Muscle layer of duodenum (tissue), 2 donors: ENCODE results near the gene GET3.
A peak's percentile ranks its signal among the peaks of the same experiment; 100 is the strongest.
"Not testable (repeated sequence)": the region's sequence is repeated elsewhere in the genome, so short reads cannot be mapped to it uniquely, and the experiment has no call there.

ENCODE experiments used
- H3K27ac ChIP-seq: one replicate; pipeline ENCODE4 v1.7.0; 2013; ENCODE audit warnings: mild to moderate bottlenecking, low read length
- H3K27me3 ChIP-seq: one replicate; pipeline ENCODE4 v1.7.0; 2013; ENCODE audit warnings: low read depth, mild to moderate bottlenecking, control low read depth, low read length
- H3K36me3 ChIP-seq, 2 donors: one replicate each; pipeline ENCODE4 v1.7.0; 2013; ENCODE audit warnings: low read length in 2 of 2, control low read depth in 1 of 2, mild to moderate bottlenecking in 1 of 2; ENCODE audit not compliant: insufficient read depth in 2 of 2, control insufficient read depth in 1 of 2
- H3K4me1 ChIP-seq, 2 donors: one replicate each; pipeline ENCODE4 v1.7.0; 2013; ENCODE audit warnings: low read length in 2 of 2, mild to moderate bottlenecking in 2 of 2, control low read depth in 1 of 2, moderate library complexity in 1 of 2; ENCODE audit not compliant: insufficient read depth in 2 of 2, control insufficient read depth in 1 of 2
- H3K4me3 ChIP-seq, 2 donors: one replicate each; pipeline ENCODE4 v1.7.0; 2013; ENCODE audit warnings: low read length in 2 of 2, low read depth in 1 of 2, mild to moderate bottlenecking in 1 of 2
- H3K9me3 ChIP-seq, 2 donors: one replicate each; pipeline ENCODE4 v1.7.0; 2013; ENCODE audit warnings: low read length in 2 of 2, control low read depth in 1 of 2, mild to moderate bottlenecking in 1 of 2; ENCODE audit not compliant: control insufficient read depth in 1 of 2
- donor health status: healthy.

GET3 gene

DNA sequence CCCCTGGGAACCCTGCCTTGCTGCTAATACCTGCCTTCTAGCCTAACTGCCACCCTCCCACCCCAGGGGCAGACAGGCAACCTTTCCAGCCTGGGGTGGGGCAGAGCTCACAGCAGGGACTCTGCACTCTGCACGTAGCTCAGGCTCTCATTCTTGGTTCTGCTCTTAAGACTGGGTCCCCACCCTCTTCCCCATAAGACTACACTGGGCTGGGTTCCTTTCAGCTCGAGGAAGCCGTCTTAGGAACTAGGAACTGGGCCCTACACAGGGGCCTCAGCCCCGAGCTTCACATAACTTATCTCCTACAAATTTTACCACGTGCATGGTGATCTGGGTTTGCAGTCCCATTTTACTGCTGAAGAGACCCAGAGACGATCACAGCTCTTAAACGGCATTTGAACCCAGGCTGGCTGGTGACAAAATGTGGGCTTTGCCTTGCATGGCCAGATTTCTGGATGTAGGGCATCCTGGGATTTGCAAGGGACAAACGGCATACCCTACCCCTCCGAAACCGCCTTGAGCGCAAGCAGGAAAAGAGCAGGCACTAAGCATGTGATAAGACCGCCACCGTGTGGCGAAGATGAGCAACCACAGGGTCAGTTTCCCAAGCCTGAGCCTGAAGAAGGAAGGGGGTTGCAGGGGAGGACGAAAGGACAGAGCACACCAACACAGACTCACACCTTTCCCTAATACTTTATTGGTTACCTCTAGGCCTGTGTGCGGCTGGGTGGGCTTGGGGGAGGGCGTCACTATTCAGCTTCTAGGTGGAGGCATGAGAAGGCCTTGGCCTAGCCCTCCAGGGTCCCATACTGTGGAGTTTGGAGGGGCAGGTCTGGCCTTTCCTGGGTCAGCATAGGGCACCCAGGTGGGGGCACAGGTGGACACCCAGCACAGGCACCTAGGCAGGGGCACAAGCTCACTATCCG lies 59.1 kb downstream of the GET3 start:
- H3K36me3 ChIP-seq, result peaks cover 0 to 9% of the 10 kb centered on the region in 2 donors
- peak overlapping the region; percentile 79 for H3K27ac ChIP-seq
- H3K4me3 ChIP-seq, result peak overlapping the region in 1 of 2 donors; percentile 49
- peaks cover 11 to 23% of the 10 kb centered on the region in 2 donors for H3K4me1 ChIP-seq
- H3K27me3 ChIP-seq, result no peaks in the 10 kb centered on the region
- H3K9me3 ChIP-seq, result no peaks in the 10 kb centered on the region

DNA sequence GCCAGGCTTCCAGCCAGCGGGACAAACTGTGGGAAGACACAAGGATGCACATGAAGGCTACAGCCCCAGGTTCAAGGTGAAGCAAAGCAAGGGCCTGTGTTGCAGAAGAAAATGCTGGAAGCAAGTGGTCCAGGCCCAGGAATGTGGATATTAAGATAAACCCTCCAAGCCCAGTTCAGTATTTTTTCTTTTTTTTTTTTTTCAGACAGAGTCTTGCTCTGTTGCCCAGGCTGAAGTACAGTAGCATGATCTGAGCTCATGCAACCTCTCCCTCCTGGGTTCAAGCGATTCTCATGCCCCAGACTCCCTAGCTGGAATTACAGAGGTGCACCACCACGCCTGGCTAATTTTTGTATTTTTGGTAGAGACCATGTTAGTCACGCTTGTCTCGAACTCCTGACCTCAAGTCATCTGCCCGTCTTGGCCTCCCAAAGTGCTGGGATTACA lies 59.9 kb downstream of the GET3 start:
- Histone ChIP-seq H3K4me3 (no peak overlapping the region), H3K27me3 (no peaks in the 10 kb centered on the region), H3K27ac (no peak overlapping the region), H3K4me1 (peaks cover 11 to 30% of the 10 kb centered on the region in 2 donors), H3K9me3 (no peaks in the 10 kb centered on the region), H3K36me3 (peaks cover 0 to 9% of the 10 kb centered on the region in 2 donors)

DNA sequence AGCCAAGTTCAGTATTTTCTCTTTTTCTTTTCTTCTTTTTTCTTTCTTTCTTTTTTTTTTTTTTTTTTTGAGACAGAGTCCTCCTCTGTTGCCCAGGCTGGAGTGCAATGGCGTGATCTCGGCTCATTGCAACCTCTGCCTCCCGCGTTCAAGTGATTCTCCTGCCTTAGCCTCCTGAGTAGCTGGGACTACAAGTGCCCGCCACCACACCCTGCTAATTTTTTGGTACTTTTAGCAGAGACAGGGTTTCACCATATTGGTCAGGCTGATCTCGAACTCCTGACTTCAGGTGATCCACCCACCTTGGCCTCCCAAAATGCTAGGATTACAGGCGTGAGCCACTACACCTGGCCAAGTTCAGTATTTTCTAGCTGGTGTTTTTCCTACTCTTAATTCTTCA lies 60.3 kb downstream of the GET3 start:
- not testable (repeated sequence) for H3K27ac ChIP-seq, H3K9me3 ChIP-seq, H3K27me3 ChIP-seq, H3K4me3 ChIP-seq, H3K36me3 ChIP-seq
- peaks cover 11 to 35% of the 10 kb centered on the region in 2 donors for H3K4me1 ChIP-seq
